KOPT-K1 (cell line): Measurements from ENCODE around the gene NBEAL2.

Experiments used
- H3K27ac ChIP-seq: fragments of 200-600 bp; sonication (generic); 2 replicates; pipeline ENCODE4 v1.5.1; 2016; ENCODE audit warnings: antibody characterized with exemption, mild to moderate bottlenecking, low read depth, low read length; ENCODE audit not compliant: poor library complexity, severe bottlenecking
- H3K36me3 ChIP-seq: fragments of 200-600 bp; sonication (generic); 2 replicates; pipeline ENCODE4 v1.5.1; 2017; ENCODE audit warnings: antibody characterized with exemption, mild to moderate bottlenecking, low read length, moderate library complexity; ENCODE audit not compliant: insufficient read depth
- H3K9me3 ChIP-seq: fragments of 200-600 bp; sonication (generic); 2 replicates; pipeline ENCODE4 v1.5.1; 2017; ENCODE audit warnings: antibody characterized with exemption, low read length, mild to moderate bottlenecking; ENCODE audit not compliant: insufficient read depth, poor library complexity, severe bottlenecking

The NBEAL2 gene

GRCh38 chr3:47004369-47005211 is 25.1 kb downstream of the NBEAL2 start:
- Histone ChIP-seq H3K27ac (no peak overlapping the region), H3K36me3 (peaks cover 100% of the 10 kb centered on the region)

GRCh38 chr3:47005212-47006144 is 26.0 kb downstream of the NBEAL2 start:
- Histone ChIP-seq H3K27ac (no peak overlapping the region), H3K9me3 (no peaks in the 10 kb centered on the region), H3K36me3 (peaks cover 100% of the 10 kb centered on the region)

More at GRCh38 chr3:47004369-47005211, 25.1 kb downstream of the NBEAL2 start:
- H3K9me3 ChIP-seq = no peaks in the 10 kb centered on the region

GRCh38 chr3:47006145-47006651 is 26.7 kb downstream of the NBEAL2 start:
- Histone ChIP-seq H3K9me3 (no peaks in the 10 kb centered on the region), H3K27ac (no peak overlapping the region), H3K36me3 (peaks cover 100% of the 10 kb centered on the region)

- H3K36me3 ChIP-seq = peaks cover 96% of the 10 kb centered on the region
- H3K27ac ChIP-seq = no peak overlapping the region
- H3K9me3 ChIP-seq = no peaks in the 10 kb centered on the region
Measured at GRCh38 chr3:47007001-47007400, 27.5 kb downstream of the NBEAL2 start.

- no peak overlapping the region for H3K27ac ChIP-seq
- peaks cover 94% of the 10 kb centered on the region for H3K36me3 ChIP-seq
- no peaks in the 10 kb centered on the region for H3K9me3 ChIP-seq
Measured at GRCh38 chr3:47007482-47008233, 28.2 kb downstream of the NBEAL2 start.

- Histone ChIP-seq H3K9me3 (no peaks in the 10 kb centered on the region), H3K36me3 (peaks cover 94% of the 10 kb centered on the region), H3K27ac (no peak overlapping the region)
Measured at GRCh38 chr3:47008234-47008796, 28.8 kb downstream of the NBEAL2 start.

- no peak overlapping the region for H3K27ac ChIP-seq
- H3K9me3 ChIP-seq = no peaks in the 10 kb centered on the region
- peaks cover 94% of the 10 kb centered on the region for H3K36me3 ChIP-seq
Measured at GRCh38 chr3:47008851-47009224, 29.4 kb downstream of the NBEAL2 start.

- H3K9me3 ChIP-seq = no peaks in the 10 kb centered on the region
- peaks cover 94% of the 10 kb centered on the region for H3K36me3 ChIP-seq
- H3K27ac ChIP-seq = no peak overlapping the region
Measured at GRCh38 chr3:47009225-47010110, 30.0 kb downstream of the NBEAL2 start.

GRCh38 chr3:47010111-47010712 is 30.7 kb downstream of the NBEAL2 start:
- H3K36me3 ChIP-seq = peaks cover 94% of the 10 kb centered on the region
- H3K9me3 ChIP-seq = no peaks in the 10 kb centered on the region
- no peak overlapping the region for H3K27ac ChIP-seq

- H3K9me3 ChIP-seq = no peaks in the 10 kb centered on the region
- H3K27ac ChIP-seq = peak overlapping the region; percentile 52
- H3K36me3 ChIP-seq = peaks cover 93% of the 10 kb centered on the region
Measured at GRCh38 chr3:47010910-47011309, 31.4 kb downstream of the NBEAL2 start.

- no peaks in the 10 kb centered on the region for H3K9me3 ChIP-seq
- peaks cover 93% of the 10 kb centered on the region for H3K36me3 ChIP-seq
- H3K27ac ChIP-seq = peak overlapping the region; percentile 52
Measured at GRCh38 chr3:47011371-47011770, 31.9 kb downstream of the NBEAL2 start.

GRCh38 chr3:47012342-47013230 is 33.1 kb downstream of the NBEAL2 start:
- peaks cover 90% of the 10 kb centered on the region for H3K36me3 ChIP-seq
- peak overlapping the region; percentile 52 for H3K27ac ChIP-seq
- H3K9me3 ChIP-seq = no peaks in the 10 kb centered on the region
